GM12872 (cell line): Measurements from ENCODE around the gene CDX2.

Experiments
- CTCF ChIP-seq: IDR thresholded peaks from 3 replicates; pipeline ENCODE4 v1.5.1; 2011; ENCODE audit warnings: low read depth, mild to moderate bottlenecking, low read length, moderate library complexity; ENCODE audit not compliant: insufficient read depth

CDX2 gene

DNA sequence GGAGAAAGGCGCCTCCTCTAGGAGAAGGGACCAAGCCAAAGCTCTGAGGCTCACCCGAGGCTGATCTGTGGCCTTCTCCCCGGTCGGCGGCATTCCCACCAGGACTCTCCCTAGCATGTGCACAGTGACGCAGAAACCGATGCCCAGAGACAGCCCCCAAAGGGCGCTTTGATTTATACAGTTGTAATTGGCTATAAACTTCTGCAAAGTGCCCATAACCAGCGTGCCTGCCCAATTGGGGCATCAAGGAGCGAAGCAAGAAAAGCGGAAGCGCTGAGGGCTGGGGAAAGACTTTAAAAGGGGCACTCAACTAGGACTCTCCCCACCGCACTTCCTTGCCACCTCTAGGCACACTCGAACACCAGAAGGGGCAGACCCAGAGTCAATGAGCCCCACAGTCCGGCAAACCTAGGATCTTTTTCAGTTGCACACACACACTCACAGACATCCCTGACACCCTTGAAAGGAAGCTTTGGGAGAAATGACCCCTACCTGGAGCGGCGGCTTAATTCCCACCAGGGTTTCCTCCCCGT lies 1.8 kb downstream of the CDX2 start:
- no peak for TF ChIP-seq CTCF

- TF ChIP-seq CTCF, result no peak
Measured at GRCh38 chr13:27966641-27967202, 2.4 kb downstream of the CDX2 start.

DNA sequence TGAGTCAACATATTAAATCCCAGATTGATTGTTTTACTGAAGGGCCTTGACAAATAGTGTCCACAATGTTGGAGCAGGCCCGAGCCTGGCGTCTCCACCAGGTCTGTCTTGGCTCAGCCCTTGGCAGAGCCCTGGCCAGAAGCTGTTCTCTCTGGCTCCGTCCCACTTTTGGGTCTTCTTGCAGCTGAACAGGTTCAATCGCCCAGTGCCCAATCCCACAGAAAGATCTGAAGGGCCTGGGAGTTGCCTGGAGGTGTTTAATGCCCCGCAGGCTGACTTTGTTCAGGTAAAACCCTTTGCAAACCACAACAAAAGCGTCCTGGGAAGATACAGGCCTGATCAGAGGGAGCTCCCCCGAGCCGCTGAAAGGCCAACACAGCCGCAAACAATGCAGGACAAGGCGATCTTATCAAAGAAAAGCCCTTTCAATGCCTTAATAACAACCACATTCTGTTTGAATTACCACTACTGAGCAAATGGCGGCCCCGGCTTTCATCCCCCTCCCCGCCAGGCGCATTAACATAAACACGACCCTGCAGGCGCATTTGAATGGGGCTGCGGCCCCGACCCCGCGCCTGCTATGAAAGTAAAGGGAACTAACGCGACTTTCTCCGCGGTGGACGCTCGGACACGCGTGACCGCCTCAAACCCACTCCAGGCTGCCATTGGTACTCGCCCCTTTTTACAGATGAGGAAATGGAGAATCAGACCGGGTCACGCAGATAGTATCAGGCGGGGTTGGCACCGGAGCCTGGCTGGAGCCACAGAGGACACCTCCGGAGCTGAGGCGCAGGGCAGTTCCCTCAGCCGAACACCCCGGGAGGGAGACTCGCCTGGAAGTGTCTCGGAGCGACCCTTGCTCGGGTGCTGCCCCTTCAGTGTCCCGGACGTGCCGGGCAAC lies 3.1 kb downstream of the CDX2 start:
- TF ChIP-seq CTCF, result no peak

- no peak for TF ChIP-seq CTCF
Measured at GRCh38 chr13:27965343-27965739, 3.8 kb downstream of the CDX2 start.

DNA sequence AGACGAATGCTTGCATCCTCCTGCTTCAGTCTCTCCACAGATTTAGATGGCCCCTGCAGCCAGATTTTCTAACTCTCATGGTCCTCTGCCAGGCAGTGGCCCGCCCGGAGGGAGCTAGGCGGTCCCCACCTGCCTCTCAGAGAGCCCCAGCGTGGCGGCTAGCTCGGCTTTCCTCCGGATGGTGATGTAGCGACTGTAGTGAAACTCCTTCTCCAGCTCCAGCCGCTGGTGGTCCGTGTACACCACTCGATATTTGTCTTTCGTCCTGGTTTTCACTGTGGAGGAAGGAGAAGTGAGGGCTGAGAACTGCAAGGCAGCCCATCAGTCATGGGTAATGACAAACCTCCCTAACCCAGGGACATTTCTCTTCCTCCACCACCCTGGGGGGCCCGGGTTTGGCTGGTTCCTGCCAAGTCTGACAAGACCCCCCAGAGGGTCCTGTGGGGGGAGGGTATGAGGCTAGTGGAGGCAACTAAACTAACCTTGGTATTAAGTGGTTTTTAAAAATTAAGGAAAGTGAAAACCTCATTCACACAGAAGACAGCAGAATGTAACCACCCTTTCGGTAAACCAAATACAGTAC lies 4.3 kb downstream of the CDX2 start:
- TF ChIP-seq CTCF, result no peak

DNA sequence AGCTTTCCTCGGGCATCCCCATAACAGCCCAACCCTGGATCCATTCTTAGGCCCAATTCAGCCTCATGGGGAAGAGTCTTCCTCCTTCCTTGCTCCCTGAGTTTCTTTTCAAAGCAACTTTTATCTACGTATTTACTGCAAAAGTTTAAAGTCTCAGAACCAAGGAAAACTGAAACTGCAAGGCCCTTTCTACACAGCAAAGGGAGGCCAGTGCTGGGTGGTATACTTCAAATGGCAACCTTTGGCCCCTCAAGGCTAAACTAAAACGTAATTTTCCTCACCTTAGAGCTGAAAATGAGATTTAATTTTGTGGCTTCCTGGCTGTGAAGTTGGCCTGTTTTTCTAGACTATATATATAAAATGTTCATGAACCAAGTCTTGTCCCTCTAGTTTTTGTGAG lies 5.6 kb downstream of the CDX2 start:
- TF ChIP-seq CTCF, result no peak

DNA sequence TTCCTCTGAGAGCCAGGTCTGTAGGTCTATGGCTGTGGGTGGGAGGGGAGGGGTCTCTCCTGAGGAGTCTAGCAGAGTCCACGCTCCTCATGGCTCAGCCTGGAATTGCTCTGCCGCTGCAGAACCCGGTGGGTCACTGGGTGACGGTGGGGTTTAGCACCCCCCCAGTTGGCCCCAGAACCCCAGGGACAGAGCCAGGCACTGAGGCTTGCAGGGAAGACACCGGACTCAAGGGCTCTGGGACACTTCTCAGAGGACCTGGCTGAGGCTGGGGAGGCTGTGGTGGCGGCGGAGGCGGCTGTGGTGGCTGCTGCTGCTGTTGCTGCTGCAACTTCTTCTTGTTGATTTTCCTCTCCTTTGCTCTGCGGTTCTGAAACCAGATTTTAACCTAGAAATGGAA lies 6.1 kb downstream of the CDX2 start:
- TF ChIP-seq CTCF, result no peak
